Nephron progenitor cell (in vitro differentiated cells): Measurements from ENCODE around the gene ZNRF3.

ENCODE experiments used
- DNase-seq: peaks from one replicate; pipeline ENCODE4 v3.0.0; 2021
- H3K27ac Mint-ChIP-seq: 2 replicates; pipeline ENCODE4 v1.8.0; 2021; ENCODE audit warnings: mild to moderate bottlenecking, moderate library complexity, mixed read lengths
- H3K27me3 Mint-ChIP-seq: 2 replicates; pipeline ENCODE4 v1.8.0; 2021; ENCODE audit warnings: mild to moderate bottlenecking, low read depth, mixed read lengths; ENCODE audit not compliant: poor library complexity
- H3K36me3 Mint-ChIP-seq: 2 replicates; pipeline ENCODE4 v1.8.0; 2021; ENCODE audit warnings: low read depth, mixed read lengths
- H3K4me1 Mint-ChIP-seq: 2 replicates; pipeline ENCODE4 v1.8.0; 2021; ENCODE audit warnings: mixed read lengths
- H3K4me3 Mint-ChIP-seq: 2 replicates; pipeline ENCODE4 v1.8.0; 2021; ENCODE audit warnings: mild to moderate bottlenecking, moderate library complexity, mixed read lengths
- H3K9me3 Mint-ChIP-seq: 2 replicates; pipeline ENCODE4 v1.8.0; 2021; ENCODE audit warnings: mild to moderate bottlenecking, moderate library complexity, mixed read lengths
- CTCF ChIP-seq: fragments of 200-600 bp; sonication (generic); IDR thresholded peaks from 2 replicates; pipeline ENCODE4 v1.5.0; 2021; ENCODE audit warnings: antibody characterized with exemption

ZNRF3 gene

GRCh38 chr22:29106839-29107238 lies 223.5 kb downstream of the ZNRF3 start:
- no peak for DNase-seq
- no peak overlapping the region for H3K27ac Mint-ChIP-seq
- no peak overlapping the region for H3K4me3 Mint-ChIP-seq
- H3K4me1 Mint-ChIP-seq: peaks cover 63% of the 10 kb centered on the region
- TF ChIP-seq CTCF: no peak
- no peaks in the 10 kb centered on the region for H3K9me3 Mint-ChIP-seq
- peaks cover 9% of the 10 kb centered on the region for H3K36me3 Mint-ChIP-seq
- H3K27me3 Mint-ChIP-seq: no peaks in the 10 kb centered on the region
